ENCODE data around the gene CPEB4.

The CPEB4 gene

DNA sequence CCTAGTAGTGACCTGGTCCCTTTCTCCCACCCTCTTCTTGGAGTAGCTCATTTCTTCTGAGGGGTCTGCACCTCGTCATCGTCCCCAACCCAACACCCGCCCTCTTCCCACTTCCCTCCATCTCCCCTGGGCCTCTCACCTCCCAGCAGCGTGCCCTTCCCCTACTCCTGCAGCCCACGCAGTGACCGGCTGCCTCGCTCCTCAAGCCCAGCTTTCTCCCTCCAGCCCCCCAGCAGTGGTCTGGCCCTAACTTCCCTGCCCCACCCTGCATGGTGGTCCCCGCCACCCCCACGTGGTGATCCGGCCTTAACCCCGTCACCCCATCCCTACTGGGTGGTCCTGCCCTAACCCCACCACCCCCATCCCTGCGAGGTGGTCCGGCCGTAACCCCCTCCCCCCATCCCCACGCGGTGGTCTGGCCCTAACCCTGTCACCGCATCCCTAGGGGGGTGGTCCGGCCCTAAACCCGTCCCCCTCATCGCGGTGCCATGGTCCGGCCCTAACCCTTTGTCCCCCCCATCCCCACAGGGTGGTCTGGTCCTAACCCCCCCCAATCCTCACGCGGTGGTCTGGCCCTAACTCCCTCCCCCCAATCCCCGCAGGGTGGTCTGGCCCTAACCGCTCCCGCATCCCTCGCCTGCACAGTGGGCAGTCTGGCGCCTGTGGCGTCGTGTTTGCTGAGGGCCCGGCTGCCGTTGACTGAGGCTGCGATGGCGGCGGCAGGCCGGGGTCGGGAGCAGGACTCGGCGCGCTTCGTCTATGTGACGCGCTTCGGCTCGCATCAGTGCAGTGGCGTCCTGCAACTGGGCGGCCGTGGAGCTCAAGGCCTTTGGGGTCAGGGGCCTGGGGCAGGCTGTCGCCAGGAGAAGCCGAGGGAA is 100.6 kb downstream of the CPEB4 start, which contains the start of gene C5orf47:
Gene C5orf47, plus strand, starts transcription at position 617 of the 878 bp plus-strand sequence. Its CDS starts 94 bp downstream, at position 711.
- DNase-seq: no peak

DNA sequence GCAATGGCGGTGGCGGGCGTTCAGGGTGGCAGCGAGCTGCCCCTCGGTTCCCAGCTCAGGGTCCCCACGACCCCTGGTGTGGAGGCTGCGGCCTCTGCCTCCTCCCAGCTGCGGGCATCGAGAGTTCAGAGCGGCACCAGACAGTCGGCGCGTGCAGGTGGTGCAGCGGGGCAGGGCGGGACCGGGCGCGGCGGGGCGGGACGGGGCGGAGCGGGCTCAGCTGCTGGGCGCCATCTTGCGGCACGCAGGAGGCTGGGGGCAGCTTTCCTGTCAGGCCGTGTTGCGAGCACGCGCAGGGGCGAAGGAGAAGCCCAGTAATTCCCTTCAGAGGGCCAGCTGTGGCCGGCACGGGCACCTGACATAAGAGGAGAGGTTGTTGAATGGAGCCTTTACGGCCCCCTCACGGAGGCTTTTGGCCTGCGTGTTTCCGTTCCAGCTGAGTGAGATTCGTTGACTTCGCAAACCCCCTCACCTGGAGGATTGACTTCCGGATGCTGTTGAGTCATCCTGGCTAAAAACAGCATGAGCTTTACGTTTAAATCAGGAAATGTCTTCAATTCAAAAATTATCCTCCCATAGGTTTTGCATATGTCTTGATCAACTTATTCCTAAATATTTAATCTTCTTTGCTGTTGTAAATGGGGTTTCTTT is 101.4 kb downstream of the CPEB4 start:
- no peak for DNase-seq

GRCh38 chr5:173997331-173997730 is 109.2 kb downstream of the CPEB4 start:
- DNase-seq: no peak

GRCh38 chr5:173998531-173998930 is 110.4 kb downstream of the CPEB4 start:
- no peak for DNase-seq

GRCh38 chr5:174000076-174000475 is 111.9 kb downstream of the CPEB4 start:
- DNase-seq: no peak

DNA sequence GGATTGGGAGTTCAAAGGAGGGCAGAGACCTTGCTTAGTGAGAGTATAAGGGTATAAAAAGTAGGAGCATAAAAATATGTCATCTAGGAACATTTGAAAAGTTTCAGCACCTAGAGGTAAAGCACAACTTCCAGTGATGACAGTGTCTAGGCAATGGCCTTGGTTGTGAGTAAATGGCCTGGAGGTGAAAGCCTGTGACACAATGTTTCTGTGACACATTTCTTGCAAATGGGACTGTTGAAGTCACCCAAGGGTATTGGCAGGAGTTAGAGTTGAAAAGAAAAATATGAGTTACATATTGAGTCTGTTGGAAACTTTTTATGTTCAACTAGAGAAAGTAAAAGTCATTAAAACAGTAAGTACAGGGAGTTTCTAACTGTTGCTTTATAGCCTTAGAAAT is 115.6 kb downstream of the CPEB4 start:
- no peak for DNase-seq

DNA sequence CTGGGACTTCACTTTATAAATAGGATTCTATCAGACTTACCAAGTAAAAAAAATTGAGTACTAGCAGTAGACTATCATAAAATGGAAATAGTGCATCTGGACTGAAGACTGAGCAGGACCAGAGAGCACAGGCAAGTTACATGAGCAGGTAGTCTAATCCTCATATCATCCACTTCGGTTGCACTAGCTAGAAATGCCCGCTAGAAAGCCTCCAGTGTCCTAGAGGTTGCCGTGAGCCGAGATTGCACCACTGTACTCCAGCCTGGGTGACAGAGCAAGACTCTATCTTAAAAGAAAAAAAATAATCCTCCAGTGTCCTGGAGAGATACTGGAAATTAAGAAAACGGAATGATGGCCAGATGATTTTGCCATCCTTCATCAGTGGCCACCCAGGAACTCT is 120.8 kb downstream of the CPEB4 start:
- DNase-seq: no peak

GRCh38 chr5:174010365-174010764 is 122.2 kb downstream of the CPEB4 start:
- DNase-seq: no peak

DNA sequence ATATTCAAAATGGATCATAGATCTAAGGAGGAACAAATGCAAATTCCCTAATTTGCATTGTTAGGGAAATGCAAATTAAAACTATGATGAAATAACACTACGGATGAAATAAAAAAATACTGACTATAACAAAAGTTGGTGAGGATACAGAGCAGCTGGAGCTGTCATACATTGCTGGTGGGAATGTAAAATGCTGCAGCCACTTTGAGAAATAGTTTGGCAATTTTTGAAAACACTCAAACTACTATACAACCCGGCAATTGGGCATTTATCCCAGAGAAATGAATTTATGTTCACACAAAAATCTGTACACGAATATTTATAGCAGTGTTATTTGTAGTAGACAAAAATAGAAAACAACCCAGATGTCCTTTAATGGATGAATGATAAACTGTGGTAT is 123.3 kb downstream of the CPEB4 start:
- DNase-seq: no peak

Measured in NCI-H2171 treated with DMSO at 0.1 percent for 48 hours (cell line).